GM18505 (cell line): ENCODE data around the gene RPEL1.
"Not testable (repeated sequence)": the region's sequence is repeated elsewhere in the genome, so short reads cannot be mapped to it uniquely, and the experiment has no call there.

Experiments used
- ATAC-seq: cut with Tn5 transposase; IDR thresholded peaks from one replicate; pipeline ENCODE4 v1.9.1; 2021; ENCODE audit not compliant: unreplicated experiment
- POLR2A ChIP-seq: IDR thresholded peaks from 4 replicates; pipeline ENCODE4 v1.6.1; 2011; ENCODE audit warnings: borderline replicate concordance; ENCODE audit not compliant: insufficient read depth, insufficient read length; ENCODE audit errors: extremely low read depth

The RPEL1 gene

DNA sequence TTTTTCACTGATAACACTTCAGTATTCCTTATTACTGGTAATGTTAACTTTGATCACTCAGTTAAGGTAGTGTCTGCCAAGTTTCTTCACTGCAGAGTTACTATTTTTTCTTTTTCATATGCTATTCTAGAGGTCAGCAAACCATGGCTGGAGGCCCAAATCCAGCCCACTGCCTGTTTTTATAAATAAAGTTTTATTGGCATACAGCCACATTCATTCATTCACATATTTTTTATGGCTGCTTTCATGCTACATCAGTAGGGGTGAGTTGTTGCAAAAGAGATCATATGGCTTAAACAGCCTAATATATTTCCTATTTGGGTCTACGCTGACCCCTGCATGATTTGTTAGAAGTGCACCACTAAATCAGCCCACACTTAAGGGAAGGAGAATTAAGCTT, 10.9 kb downstream of the RPEL1 start:
- ATAC-seq, result no peak
- TF ChIP-seq POLR2A, result no peak

- TF ChIP-seq POLR2A, result no peak
- no peak for ATAC-seq
These were observed 12.1 kb downstream of the RPEL1 start for GRCh38 chr10:103257812-103258211.

GRCh38 chr10:103258928-103259327, 13.2 kb downstream of the RPEL1 start:
- ATAC-seq, result not testable (repeated sequence)

GRCh38 chr10:103259989-103260388, 14.3 kb downstream of the RPEL1 start:
- ATAC-seq, result no peak

GRCh38 chr10:103262229-103262628, 16.5 kb downstream of the RPEL1 start:
- ATAC-seq, result no peak
- TF ChIP-seq POLR2A, result no peak

More at GRCh38 chr10:103259989-103260388, 14.3 kb downstream of the RPEL1 start:
- no peak for TF ChIP-seq POLR2A

- no peak for TF ChIP-seq POLR2A
- no peak for ATAC-seq
These were observed 20.1 kb downstream of the RPEL1 start for GRCh38 chr10:103265717-103266329.

- ATAC-seq, result no peak
- no peak for TF ChIP-seq POLR2A
These were observed 27.4 kb downstream of the RPEL1 start for GRCh38 chr10:103273041-103273441.

- TF ChIP-seq POLR2A, result no peak
- ATAC-seq, result no peak
These were observed 30.7 kb downstream of the RPEL1 start for GRCh38 chr10:103276251-103276895.

DNA sequence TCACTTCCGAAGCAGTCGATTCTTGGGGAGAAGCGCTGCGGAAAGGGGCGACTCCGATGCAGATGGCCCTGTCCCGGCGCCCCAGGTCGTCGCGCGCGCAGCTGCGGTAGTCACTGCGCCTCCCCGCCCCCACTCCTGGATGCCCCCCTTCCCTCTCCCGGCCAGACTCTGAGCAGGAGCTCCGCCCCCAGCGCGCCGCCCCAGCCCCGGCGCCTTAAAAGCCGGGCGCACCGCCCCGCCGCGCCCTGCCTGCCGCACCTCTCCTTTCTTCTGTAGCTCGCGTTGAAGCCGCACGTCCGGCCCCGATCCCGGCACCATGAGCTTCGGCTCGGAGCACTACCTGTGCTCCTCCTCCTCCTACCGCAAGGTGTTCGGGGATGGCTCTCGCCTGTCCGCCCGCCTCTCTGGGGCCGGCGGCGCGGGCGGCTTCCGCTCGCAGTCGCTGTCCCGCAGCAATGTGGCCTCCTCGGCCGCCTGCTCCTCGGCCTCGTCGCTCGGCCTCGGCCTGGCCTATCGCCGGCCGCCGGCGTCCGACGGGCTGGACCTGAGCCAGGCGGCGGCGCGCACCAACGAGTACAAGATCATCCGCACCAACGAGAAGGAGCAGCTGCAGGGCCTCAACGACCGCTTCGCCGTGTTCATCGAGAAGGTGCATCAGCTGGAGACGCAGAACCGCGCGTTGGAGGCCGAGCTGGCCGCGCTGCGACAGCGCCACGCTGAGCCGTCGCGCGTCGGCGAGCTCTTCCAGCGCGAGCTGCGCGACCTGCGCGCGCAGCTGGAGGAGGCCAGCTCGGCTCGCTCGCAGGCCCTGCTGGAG, 31.4 kb downstream of the RPEL1 start, which contains the start of gene INA:
INA (plus strand) TSS at position 243 of the 817 bp plus-strand sequence; CDS start at position 317, 74 bp downstream.
- ATAC-seq, result no peak
- TF ChIP-seq POLR2A, result no peak

DNA sequence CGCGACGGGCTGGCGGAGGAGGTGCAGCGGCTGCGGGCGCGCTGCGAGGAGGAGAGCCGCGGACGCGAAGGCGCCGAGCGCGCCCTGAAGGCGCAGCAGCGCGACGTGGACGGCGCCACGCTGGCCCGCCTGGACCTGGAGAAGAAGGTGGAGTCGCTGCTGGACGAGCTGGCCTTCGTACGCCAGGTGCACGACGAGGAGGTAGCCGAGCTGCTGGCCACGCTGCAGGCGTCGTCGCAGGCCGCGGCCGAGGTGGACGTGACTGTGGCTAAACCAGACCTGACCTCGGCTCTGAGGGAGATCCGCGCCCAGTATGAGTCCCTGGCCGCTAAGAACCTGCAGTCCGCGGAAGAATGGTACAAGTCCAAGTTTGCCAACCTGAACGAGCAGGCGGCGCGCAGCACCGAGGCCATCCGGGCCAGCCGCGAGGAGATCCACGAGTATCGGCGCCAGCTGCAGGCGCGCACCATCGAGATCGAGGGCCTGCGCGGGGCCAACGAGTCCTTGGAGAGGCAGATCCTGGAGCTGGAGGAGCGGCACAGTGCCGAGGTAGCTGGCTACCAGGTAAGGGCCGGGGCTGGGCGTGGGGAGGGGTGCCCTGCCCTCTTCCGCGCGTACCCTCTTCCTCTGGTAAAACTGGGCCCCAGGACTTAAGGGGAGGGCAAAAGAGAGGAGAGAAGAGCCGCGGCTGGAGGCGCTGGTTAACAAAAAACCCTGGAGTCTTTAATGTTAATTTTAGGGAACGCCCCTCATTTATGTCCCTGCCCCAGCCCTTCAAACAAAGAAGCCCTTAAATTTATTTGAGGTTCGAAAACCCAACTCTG, 32.2 kb downstream of the RPEL1 start:
- no peak for ATAC-seq

GRCh38 chr10:103278537-103278823, 32.8 kb downstream of the RPEL1 start:
- ATAC-seq, result no peak
- TF ChIP-seq POLR2A, result no peak

More for the DNA sequence above, 32.2 kb downstream of the RPEL1 start:
- TF ChIP-seq POLR2A, result no peak

DNA sequence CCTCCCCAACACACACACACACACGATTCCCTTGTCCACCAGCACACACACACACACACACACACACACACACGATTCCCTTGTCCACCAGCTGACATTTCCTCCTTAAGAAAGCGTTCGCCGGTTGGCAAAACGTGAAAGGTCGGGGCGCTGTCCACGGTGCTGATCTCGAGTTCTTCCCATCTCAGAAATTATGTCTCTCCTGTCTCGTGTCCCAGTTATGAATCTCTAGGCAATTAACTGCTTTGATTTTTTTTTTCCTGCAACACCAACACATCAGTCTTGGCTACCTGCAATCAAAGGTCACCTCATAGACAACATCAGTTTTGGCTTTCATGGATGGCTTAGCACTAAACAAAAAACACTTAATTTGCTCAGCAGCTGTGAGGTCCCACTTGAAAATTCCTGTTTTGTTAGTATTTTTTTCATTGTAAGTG, 33.2 kb downstream of the RPEL1 start:
- TF ChIP-seq POLR2A, result no peak
- ATAC-seq, result no peak

DNA sequence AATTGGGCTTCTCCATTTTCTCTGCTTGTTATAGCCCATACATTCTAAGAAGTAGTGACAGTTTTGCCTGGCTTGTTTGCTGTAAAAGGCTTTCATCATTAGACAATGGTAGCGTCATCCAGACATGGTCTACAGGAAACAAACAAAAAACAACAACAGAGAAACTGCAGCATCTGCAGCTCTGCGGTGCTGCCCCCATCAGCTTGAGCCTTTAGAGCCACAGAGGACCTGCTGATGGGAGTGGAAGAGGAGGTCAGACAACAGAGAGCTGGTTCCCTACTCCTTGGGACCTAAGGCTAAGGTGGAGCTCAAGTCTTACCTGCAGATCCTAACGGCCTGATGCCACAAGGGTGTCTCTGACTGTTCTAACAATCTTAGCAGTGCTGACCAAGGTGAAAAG, 34.3 kb downstream of the RPEL1 start:
- no peak for TF ChIP-seq POLR2A
- no peak for ATAC-seq
